Ovary (tissue), 3 donors: ENCODE results near the gene FANCD2OS.

Source experiments
- CTCF ChIP-seq, 3 donors: fragments of 450-650 bp in 2 of 3; fragments of 200-600 bp in 1 of 3; IDR thresholded peaks; one replicate each; pipeline versions ENCODE4 v1.5.1 to v1.8.0; 2016 to 2022; ENCODE audit warnings: antibody characterized with exemption in 3 of 3, mild to moderate bottlenecking in 1 of 3
- EP300 ChIP-seq: sonication (generic); formaldehyde crosslinking; IDR thresholded peaks from one replicate; pipeline ENCODE4 v1.6.1; 2017; ENCODE audit warnings: antibody characterized with exemption
- POLR2A ChIP-seq: fragments of 450-650 bp; IDR thresholded peaks from one replicate; pipeline ENCODE4 v1.6.1; 2017; ENCODE audit warnings: antibody characterized with exemption, mild to moderate bottlenecking, moderate library complexity
- donor health status: DM: no; HTN: no; CAD: no.

GRCh38 chr3:10088256-10088655 lies 19.8 kb downstream of the FANCD2OS start:
- no peak for TF ChIP-seq CTCF (IDR thresholded peaks at IDR 0.05)
- TF ChIP-seq POLR2A: no peak
- TF ChIP-seq EP300: no peak
